Ishikawa (cell line): ENCODE data around the gene MOB3B.

ENCODE experiments used
- CREB1 ChIP-seq: IDR thresholded peaks from 2 replicates; pipeline ENCODE4 v1.6.1; 2012; ENCODE audit warnings: low read depth
- EGR1 ChIP-seq: IDR thresholded peaks from 2 replicates; pipeline ENCODE4 v1.6.1; 2012
- EP300 ChIP-seq: IDR thresholded peaks from 2 replicates; pipeline ENCODE4 v1.6.1; 2012; ENCODE audit warnings: borderline replicate concordance
- RAD21 ChIP-seq: IDR thresholded peaks from 2 replicates; pipeline ENCODE4 v1.6.1; 2012; ENCODE audit warnings: low read depth
- TAF1 ChIP-seq: IDR thresholded peaks from 2 replicates; pipeline ENCODE4 v1.6.1; 2012; ENCODE audit warnings: low read depth, mild to moderate bottlenecking
- TEAD4 ChIP-seq: IDR thresholded peaks from 2 replicates; pipeline ENCODE4 v1.6.1; 2012
- YY1 ChIP-seq: IDR thresholded peaks from 2 replicates; pipeline ENCODE4 v1.6.1; 2012; ENCODE audit warnings: low read depth
- TF ChIP-seq, protein P1 (sequence below): IDR thresholded peaks from 2 replicates; pipeline ENCODE4 v1.6.1; 2012
- TF ChIP-seq, protein P2 (sequence below): IDR thresholded peaks from 2 replicates; pipeline ENCODE4 v1.6.1; 2012
- TF ChIP-seq, protein P3 (sequence below): IDR thresholded peaks from 2 replicates; pipeline ENCODE4 v1.6.1; 2012; ENCODE audit warnings: low read depth, mild to moderate bottlenecking

DNA sequence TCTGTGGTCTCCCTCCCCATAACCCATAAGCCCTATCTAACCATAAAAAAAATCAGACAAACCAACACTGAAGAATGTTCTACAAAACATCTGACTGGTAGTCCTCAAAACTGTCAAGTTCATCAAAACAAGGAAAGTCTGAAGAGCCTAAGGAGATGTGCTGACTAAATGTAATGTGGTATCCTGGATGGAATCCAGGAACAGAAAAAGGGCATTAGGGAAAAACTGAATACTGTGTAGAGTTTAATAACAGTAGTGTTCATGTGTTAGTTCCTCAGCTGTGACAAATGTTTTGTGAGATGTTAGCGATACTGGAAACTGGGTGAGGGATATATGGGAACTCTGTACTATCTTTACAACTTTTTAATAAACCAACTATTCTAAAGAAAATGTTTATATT is 157.0 kb downstream of the MOB3B start:
- TF ChIP-seq, protein P1, sequence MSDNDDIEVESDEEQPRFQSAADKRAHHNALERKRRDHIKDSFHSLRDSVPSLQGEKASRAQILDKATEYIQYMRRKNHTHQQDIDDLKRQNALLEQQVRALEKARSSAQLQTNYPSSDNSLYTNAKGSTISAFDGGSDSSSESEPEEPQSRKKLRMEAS = no peak
- TF ChIP-seq RAD21 = no peak
- TF ChIP-seq TAF1 = no peak
- TF ChIP-seq, protein P2, sequence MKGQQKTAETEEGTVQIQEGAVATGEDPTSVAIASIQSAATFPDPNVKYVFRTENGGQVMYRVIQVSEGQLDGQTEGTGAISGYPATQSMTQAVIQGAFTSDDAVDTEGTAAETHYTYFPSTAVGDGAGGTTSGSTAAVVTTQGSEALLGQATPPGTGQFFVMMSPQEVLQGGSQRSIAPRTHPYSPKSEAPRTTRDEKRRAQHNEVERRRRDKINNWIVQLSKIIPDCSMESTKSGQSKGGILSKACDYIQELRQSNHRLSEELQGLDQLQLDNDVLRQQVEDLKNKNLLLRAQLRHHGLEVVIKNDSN = no peak
- no peak for TF ChIP-seq TEAD4
- no peak for TF ChIP-seq YY1
- TF ChIP-seq CREB1 = no peak
- TF ChIP-seq, protein P3, sequence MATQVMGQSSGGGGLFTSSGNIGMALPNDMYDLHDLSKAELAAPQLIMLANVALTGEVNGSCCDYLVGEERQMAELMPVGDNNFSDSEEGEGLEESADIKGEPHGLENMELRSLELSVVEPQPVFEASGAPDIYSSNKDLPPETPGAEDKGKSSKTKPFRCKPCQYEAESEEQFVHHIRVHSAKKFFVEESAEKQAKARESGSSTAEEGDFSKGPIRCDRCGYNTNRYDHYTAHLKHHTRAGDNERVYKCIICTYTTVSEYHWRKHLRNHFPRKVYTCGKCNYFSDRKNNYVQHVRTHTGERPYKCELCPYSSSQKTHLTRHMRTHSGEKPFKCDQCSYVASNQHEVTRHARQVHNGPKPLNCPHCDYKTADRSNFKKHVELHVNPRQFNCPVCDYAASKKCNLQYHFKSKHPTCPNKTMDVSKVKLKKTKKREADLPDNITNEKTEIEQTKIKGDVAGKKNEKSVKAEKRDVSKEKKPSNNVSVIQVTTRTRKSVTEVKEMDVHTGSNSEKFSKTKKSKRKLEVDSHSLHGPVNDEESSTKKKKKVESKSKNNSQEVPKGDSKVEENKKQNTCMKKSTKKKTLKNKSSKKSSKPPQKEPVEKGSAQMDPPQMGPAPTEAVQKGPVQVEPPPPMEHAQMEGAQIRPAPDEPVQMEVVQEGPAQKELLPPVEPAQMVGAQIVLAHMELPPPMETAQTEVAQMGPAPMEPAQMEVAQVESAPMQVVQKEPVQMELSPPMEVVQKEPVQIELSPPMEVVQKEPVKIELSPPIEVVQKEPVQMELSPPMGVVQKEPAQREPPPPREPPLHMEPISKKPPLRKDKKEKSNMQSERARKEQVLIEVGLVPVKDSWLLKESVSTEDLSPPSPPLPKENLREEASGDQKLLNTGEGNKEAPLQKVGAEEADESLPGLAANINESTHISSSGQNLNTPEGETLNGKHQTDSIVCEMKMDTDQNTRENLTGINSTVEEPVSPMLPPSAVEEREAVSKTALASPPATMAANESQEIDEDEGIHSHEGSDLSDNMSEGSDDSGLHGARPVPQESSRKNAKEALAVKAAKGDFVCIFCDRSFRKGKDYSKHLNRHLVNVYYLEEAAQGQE = no peak
- TF ChIP-seq EP300 = no peak
- TF ChIP-seq EGR1 = no peak
